ENCODE results near the gene NOTUM.

GRCh38 chr17:81960130-81960958 lies 643 bp downstream of the NOTUM start:
- TF ChIP-seq ATF3 (IDR thresholded peaks at IDR 0.05; ENCODE audit: borderline replicate concordance, extremely low read depth, low read depth, low read length) (no peak), RFX5 (IDR thresholded peaks at IDR 0.05; ENCODE audit: low read depth, low read length) (no peak), EZH2 (IDR thresholded peaks at IDR 0.05; ENCODE audit: borderline replicate concordance, control insufficient read depth, low read depth, low read length) (no peak), EP300 (IDR thresholded peaks at IDR 0.05; ENCODE audit: borderline replicate concordance in 1 of 2, control insufficient read depth in 1 of 2, low read depth in 2 of 2, low read length in 2 of 2) (no peak), SIN3A (IDR thresholded peaks at IDR 0.05; ENCODE audit: low read depth, low read length) (no peak), TCF7 (IDR thresholded peaks at IDR 0.05; ENCODE audit: borderline replicate concordance) (no peak), MAX (IDR thresholded peaks at IDR 0.05; ENCODE audit: low read depth, low read length) (no peak)
- TF ChIP-seq, protein P1, sequence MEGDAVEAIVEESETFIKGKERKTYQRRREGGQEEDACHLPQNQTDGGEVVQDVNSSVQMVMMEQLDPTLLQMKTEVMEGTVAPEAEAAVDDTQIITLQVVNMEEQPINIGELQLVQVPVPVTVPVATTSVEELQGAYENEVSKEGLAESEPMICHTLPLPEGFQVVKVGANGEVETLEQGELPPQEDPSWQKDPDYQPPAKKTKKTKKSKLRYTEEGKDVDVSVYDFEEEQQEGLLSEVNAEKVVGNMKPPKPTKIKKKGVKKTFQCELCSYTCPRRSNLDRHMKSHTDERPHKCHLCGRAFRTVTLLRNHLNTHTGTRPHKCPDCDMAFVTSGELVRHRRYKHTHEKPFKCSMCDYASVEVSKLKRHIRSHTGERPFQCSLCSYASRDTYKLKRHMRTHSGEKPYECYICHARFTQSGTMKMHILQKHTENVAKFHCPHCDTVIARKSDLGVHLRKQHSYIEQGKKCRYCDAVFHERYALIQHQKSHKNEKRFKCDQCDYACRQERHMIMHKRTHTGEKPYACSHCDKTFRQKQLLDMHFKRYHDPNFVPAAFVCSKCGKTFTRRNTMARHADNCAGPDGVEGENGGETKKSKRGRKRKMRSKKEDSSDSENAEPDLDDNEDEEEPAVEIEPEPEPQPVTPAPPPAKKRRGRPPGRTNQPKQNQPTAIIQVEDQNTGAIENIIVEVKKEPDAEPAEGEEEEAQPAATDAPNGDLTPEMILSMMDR (IDR thresholded peaks at IDR 0.05 in 2 of 3, conservative IDR thresholded peaks at IDR 0.05 in 1 of 3; ENCODE audit: control insufficient read depth in 2 of 3, extremely low read depth in 1 of 3, insufficient read depth in 1 of 3, low read depth in 3 of 3, low read length in 3 of 3): no peak
